SW480 (cell line): ENCODE data around the gene PPP1R12A.
"Not testable (repeated sequence)": the region's sequence is repeated elsewhere in the genome, so short reads cannot be mapped to it uniquely, and the experiment has no call there.

Experiments used
- DNase-seq: peaks from one replicate; pipeline ENCODE4 v3.0.0-alpha.2; 2016; ENCODE audit warnings: low spot score

The PPP1R12A gene

DNA sequence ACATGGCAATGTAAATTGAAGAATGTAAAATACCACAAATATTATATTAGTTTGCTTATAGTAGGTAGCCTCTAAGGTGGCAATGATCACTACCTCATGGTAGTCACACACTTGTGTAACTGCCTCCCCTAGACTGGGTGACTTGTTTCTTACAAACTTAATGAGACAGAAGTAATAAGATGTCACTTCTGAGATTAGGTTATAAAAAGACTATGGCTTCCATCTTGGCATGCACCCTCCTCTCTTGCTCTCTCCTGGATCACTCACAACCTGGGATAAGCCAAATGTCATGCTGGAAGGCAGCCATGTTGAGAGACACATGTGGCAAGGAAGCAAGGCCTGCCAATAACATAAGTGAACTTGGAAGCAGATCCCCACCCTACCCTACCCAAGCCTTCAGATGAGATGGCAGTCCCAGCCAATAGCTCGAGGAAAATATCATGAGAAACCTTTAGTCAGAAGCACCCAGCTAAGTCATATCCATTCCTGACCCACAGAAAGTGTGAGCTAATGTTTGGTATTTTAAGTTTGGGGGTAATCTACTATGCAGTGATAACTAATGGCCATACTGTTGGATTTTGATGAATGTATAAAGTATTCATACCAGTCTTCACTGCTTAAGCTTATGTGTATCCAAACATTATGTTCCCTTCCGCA, 43.3 kb downstream of the PPP1R12A start:
- DNase-seq = no peak

DNA sequence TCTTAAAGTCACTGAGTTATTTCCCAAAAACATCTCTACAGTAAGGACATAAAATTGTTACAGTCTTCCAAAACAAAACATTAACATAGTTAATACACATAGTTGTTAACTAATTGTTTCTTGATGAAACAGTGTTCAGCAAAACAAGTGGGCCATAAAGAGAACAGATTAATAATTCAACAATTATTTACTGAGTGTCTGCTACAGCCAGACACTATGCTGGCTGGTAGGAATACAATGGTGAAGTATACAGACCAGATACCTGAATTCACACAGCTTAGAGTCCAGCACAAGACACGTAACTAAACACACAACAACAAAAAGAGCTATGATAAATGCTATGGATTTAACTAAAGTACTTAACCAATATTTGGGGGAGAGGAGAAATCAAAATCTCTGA, 47.0 kb downstream of the PPP1R12A start:
- no peak for DNase-seq

DNA sequence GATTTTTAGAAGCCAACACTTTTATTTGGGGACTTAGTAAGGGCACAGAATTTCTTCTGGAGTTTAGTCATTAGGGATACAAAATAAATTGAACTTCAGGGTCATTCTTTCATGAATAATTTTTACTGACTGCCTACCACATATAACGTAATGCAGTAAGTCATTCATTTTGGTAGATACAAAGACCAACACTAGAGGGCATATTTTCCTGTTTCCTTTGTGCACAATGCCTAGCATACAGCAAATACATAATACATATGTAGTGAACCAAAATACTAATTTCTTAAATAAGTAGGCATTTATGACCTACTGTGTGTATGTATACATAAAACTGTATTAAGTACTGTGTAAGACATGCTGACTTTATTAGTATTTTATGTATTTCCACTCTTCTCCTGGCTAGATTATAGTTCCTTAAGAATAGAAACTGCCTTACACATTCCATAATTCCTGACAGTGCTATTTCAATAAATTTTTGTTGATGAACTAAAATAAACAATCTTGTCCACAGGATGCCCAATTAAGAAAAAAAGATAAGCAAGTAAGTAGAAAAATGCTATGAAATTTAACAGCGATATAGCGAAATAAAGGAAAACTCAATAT, 47.9 kb downstream of the PPP1R12A start:
- DNase-seq = peak; percentile 35

- no peak for DNase-seq
Observed at GRCh38 chr12:79885911-79886490, 48.9 kb downstream of the PPP1R12A start.

DNA sequence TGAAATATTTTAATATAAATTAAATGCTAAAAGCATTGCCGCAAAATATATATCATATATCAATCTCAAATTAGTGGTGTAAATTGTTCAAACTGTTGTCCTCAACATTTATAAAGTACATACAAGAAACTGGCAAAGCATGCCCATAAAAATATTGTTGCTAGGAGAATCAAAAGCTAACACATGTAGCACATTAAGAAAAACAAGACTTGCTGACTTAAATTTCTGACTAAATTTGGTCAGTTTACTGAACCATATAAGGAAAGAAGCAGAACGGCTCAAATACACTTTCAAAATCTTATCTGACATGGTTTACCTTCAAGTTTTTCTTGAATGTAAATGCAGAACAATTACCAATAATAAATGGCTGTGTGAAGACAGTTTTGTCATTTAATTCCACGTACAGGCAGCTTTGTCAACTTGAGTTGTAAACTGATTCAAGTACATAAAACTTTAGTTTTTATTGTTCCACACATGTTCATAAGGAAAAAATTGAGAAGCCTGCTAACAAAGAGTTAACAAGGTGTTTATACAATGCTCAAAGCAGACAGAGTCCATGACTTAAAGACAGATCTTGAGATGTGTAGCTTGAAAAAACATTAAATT, 50.4 kb downstream of the PPP1R12A start:
- no peak for DNase-seq

GRCh38 chr12:79883216-79883615, 51.7 kb downstream of the PPP1R12A start:
- no peak for DNase-seq

- DNase-seq = no peak
Observed at GRCh38 chr12:79881351-79881750, 53.5 kb downstream of the PPP1R12A start.

DNA sequence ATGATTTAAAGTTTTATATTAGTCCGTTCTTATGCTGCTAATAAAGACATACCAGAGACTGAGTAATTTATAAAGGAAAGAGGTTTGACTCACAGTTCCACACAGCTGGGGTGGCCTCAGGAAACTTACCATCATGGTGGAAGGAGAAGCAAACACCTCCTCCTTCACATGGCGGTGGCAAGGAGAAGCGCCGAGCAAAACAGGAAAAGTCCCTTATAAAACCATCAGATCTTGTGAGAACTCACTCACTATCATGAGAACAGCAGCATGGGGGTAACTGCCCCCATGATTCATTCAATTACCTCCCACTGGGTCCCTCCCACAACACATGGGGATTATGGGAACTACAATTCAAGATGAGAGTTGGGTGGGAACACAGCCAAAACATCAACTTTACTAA, 56.4 kb downstream of the PPP1R12A start:
- DNase-seq = not testable (repeated sequence)

DNA sequence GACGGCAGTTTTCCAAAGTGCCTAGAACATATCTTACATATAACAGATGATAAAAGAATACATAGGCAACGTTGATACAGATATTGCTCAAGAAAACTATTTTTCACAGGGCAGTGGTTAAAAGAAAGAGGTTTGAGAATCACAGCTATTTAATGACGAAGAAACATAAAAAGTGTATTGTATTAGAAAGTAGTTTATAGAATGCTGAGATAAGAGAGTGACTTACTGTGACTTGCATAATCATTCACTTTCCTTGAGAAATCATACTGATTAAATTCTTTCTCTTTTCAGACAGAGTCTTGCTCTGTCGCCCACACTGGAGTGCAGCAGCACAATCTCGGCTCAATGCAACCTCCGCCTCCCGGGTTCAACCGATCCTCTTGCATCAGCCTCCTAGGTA, 57.7 kb downstream of the PPP1R12A start:
- DNase-seq = no peak

DNA sequence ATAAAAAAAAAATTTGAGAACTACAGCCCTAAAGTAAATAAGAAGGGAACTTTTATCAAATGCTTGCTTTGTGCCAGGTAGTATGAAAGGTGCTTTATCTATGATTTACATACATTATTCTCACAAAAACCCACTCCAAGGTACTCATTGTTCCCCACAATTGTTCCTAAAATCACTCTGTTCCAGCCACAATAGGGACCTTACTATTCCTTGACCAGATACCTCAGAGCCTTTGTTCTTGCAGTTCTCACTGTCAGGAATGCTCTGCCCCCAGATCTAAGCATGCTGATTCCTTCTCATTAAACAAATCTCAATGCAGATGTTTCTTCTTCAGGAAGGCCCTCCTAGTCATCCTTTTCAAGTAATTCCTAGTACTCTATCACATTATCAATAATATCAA, 60.2 kb downstream of the PPP1R12A start:
- DNase-seq = no peak

- no peak for DNase-seq
Observed at GRCh38 chr12:79873201-79873600, 61.7 kb downstream of the PPP1R12A start.

DNA sequence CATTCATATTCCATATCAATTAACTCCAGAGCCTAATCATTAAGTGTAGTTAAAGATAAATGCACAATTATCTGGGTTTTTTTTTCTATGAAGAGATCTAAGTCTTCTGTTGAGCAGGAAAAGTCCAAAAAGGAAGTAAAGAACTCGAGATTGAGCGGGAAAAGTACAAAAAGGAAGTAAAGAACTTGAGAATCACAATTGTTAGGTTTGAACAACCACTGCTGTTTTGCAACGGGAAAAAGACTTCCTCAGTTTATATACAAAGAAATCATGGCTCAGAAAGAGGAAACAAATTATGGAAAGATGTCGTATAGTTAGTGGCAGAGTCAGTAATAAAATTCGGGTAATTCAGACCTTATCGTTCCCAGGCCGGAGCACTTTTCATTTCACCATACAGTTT, 63.3 kb downstream of the PPP1R12A start:
- DNase-seq = no peak

DNA sequence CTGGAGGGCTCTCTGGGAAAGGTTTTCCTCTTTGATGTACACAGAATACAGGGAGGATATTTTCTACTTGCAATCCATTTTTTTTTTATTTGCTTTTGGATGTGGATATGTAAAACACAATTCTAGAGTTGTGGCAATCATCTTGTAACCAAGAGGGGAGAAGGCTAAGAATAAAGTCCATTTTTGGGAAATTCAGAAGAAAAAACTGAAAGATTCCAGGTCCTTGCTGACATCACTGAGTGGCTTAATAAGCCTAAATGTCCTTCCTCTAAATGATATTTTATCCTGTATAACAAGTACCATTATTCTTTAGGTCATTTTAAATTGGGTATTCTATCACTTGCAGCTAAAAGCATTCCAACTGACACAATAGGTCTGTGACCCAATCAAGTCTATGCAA, 64.0 kb downstream of the PPP1R12A start:
- no peak for DNase-seq

GRCh38 chr12:79859646-79860045, 75.3 kb downstream of the PPP1R12A start:
- no peak for DNase-seq

GRCh38 chr12:79858518-79858917, 76.4 kb downstream of the PPP1R12A start:
- no peak for DNase-seq

- no peak for DNase-seq
Observed at GRCh38 chr12:79857675-79858074, 77.2 kb downstream of the PPP1R12A start.

DNA sequence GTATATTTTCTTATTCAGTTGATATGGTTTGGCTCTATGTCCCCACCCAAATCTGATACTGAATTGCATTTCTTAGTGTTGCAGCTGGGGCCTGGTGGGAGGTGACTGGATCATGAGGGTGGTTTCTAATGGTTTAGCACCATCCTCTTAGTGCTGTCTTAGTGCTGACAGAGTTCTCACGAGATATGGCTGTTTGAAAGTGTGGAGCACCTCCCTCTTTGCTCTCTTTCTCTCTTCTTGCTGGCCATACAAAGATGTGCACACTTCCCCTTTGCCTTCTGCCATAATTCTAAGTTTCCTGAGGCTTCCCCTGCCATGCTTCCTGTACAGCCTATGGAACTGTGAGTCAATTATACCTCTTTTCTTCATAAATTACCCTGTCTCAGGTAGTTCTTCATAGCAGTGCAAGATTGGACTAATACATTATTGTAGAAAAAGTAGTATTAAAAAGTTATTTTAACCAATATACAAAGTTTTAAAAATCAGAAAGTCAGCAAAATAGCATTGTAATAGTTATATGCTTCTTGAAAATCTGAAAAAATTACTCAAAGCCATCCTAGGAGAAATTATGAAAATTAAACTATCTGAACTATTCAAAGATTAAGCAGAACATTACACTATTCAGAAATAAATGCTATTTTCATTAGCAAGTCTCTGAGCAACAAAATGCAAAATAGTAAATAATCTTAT, 84.1 kb downstream of the PPP1R12A start:
- DNase-seq = no peak

- no peak for DNase-seq
Observed at GRCh38 chr12:79848339-79848738, 86.6 kb downstream of the PPP1R12A start.

DNA sequence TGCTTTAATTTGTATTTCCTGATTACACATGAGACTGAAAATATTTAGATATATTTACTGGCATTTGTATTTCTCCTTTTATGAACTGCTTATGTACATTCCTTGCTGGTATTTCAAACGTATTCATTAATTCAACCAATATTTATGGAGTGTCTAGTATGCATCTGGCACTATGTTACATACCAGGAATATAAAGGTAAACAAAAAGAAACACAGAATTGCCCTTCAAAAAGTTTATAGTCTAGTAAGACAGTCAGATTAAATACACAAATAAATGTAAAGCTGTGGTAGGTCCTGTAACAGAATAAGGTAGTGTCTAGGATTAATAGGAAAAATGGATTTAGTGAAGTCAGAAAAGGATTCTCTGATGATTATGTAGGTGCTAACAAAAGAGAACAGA, 87.5 kb downstream of the PPP1R12A start:
- no peak for DNase-seq

- peak; percentile 1 for DNase-seq
Observed at GRCh38 chr12:79844693-79845092, 90.2 kb downstream of the PPP1R12A start.

- DNase-seq = no peak
Observed at GRCh38 chr12:79843978-79844377, 90.9 kb downstream of the PPP1R12A start.

DNA sequence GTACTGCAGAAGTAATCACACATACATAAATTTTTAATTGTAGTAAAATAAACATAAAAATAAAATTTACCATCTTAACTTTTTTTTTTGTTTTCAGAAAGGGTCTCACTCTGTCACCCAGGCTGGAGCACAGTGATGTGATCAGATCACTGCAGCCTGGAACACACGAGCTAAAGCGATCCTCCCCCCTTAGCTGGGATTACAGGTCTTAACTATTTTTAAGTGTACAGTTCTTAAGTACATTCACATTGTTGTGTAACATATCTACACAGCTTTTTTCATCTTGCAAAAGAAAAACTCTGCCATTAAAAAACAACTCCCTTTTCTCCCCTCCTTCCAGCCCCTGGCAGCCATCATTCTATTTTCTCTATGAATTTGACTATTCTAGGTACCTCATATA, 92.3 kb downstream of the PPP1R12A start:
- no peak for DNase-seq

GRCh38 chr12:79841878-79842265, 93.0 kb downstream of the PPP1R12A start:
- no peak for DNase-seq
